ENCODE results near the gene VEPH1. TPM values are rescaled to one million over a fixed set of nuclear protein-coding genes. Genes with fewer than 3 reads are reported as not detected.

Gene VEPH1
- total RNA-seq, 2 donors from 2014 or later, result 15.0 to 30.0 TPM

DNA sequence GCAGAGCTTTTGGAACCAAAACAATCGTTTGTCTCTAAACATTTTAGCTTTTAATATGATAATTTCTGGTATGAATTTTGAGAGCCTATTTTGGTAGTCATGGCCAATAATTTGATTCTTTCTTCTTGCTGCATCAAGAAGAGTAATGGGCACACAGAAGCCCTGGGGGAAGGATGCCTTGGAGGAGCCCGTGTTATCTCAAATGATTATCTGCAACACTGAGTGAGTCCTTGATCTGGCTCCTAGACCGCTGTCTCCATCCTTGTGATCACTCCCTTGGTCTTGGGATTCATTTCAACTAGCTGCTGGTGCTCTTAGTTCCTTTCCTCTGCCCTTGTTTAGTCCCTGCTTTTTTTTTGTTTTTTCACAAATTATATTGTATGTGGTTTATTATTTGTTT lies 265.3 kb downstream of the VEPH1 start:
- no peaks in the 10 kb centered on the region for H3K4me1 ChIP-seq
- no peak for DNase-seq
- TF ChIP-seq POLR2A (IDR thresholded peaks at IDR 0.05), result no peak
- TF ChIP-seq, protein P1, sequence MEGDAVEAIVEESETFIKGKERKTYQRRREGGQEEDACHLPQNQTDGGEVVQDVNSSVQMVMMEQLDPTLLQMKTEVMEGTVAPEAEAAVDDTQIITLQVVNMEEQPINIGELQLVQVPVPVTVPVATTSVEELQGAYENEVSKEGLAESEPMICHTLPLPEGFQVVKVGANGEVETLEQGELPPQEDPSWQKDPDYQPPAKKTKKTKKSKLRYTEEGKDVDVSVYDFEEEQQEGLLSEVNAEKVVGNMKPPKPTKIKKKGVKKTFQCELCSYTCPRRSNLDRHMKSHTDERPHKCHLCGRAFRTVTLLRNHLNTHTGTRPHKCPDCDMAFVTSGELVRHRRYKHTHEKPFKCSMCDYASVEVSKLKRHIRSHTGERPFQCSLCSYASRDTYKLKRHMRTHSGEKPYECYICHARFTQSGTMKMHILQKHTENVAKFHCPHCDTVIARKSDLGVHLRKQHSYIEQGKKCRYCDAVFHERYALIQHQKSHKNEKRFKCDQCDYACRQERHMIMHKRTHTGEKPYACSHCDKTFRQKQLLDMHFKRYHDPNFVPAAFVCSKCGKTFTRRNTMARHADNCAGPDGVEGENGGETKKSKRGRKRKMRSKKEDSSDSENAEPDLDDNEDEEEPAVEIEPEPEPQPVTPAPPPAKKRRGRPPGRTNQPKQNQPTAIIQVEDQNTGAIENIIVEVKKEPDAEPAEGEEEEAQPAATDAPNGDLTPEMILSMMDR (IDR thresholded peaks at IDR 0.05), result no peak
- H3K27ac ChIP-seq, result no peak overlapping the region
- 51 to 58% methylated on average over 3 of the region's 3 CpGs for whole genome bisulfite sequencing, 2 donors
- no peaks in the 10 kb centered on the region for H3K9me3 ChIP-seq
- H3K4me3 ChIP-seq, result no peak overlapping the region
- ATAC-seq, result no peak
- no peaks in the 10 kb centered on the region for H3K27me3 ChIP-seq
- H3K36me3 ChIP-seq (replicated peaks in 1 of 2; ENCODE audit: insufficient read depth in 1 of 2, low read depth in 2 of 2), result no peaks in the 10 kb centered on the region
- intact Hi-C loops (cut with DNase I), result no loop called here

DNA sequence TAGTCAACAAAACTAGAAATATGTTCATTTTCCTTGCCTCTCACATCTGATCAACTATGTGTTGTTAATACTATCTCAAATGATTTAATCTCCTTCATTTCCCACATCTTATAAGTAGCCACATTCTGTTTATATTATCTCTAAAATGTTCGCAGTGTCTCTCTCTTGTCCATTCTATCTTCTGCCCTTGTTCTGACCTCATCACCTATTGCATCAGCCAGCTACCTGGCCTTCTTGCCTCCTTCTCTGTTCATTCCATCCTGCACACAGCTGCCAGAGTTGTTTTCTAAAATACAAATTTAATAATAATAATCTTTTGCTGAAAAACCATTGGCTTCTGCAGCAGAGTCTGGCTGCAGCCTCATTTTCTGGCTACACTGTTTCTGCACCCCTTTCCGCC lies 267.9 kb downstream of the VEPH1 start:
- ATAC-seq, result no peak
- TF ChIP-seq POLR2A (IDR thresholded peaks at IDR 0.05), result no peak
- TF ChIP-seq, protein P1 (IDR thresholded peaks at IDR 0.05), result no peak
- DNase-seq, result no peak
- no peaks in the 10 kb centered on the region for H3K9me3 ChIP-seq
- intact Hi-C loops (cut with DNase I), result no loop called here
- H3K4me3 ChIP-seq, result no peak overlapping the region
- H3K4me1 ChIP-seq, result no peaks in the 10 kb centered on the region
- no peaks in the 10 kb centered on the region for H3K36me3 ChIP-seq (replicated peaks in 1 of 2; ENCODE audit: insufficient read depth in 1 of 2, low read depth in 2 of 2)
- H3K27me3 ChIP-seq, result no peaks in the 10 kb centered on the region
- WGBS, 2 donors, result 87 to 92% methylated on average over 2 of the region's 2 CpGs
- no peak overlapping the region for H3K27ac ChIP-seq

DNA sequence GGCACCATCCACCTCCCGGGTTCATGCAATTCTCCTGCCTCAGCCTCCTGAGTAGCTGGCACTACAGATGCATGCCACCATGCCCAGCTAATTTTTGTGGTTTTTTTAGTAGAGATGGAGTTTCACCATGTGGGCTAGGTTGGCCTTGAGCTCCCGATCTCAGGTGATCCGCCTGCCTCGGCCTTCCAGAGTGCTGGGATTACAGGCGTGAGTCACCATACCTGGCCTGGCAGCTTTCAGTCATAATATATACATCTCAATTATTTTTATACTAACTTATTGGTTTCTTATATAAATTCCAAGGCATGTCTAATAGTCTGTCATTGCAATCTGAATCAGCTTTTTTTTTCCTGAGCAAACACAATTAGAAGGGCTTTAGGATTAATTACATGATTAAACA lies 269.3 kb downstream of the VEPH1 start:
- H3K4me1 ChIP-seq, result no peaks in the 10 kb centered on the region
- no peak overlapping the region for H3K4me3 ChIP-seq
- no peak for TF ChIP-seq POLR2A (IDR thresholded peaks at IDR 0.05)
- TF ChIP-seq, protein P1 (IDR thresholded peaks at IDR 0.05), result no peak
- intact Hi-C loops (cut with DNase I), result no loop called here
- 80 to 89% methylated on average over 5 of the region's 5 CpGs for WGBS, 2 donors
- no peak for DNase-seq
- H3K27ac ChIP-seq, result no peak overlapping the region
- H3K36me3 ChIP-seq (replicated peaks in 1 of 2; ENCODE audit: insufficient read depth in 1 of 2, low read depth in 2 of 2), result no peaks in the 10 kb centered on the region
- no peaks in the 10 kb centered on the region for H3K27me3 ChIP-seq
- H3K9me3 ChIP-seq, result no peaks in the 10 kb centered on the region
- ATAC-seq, result no peak

DNA sequence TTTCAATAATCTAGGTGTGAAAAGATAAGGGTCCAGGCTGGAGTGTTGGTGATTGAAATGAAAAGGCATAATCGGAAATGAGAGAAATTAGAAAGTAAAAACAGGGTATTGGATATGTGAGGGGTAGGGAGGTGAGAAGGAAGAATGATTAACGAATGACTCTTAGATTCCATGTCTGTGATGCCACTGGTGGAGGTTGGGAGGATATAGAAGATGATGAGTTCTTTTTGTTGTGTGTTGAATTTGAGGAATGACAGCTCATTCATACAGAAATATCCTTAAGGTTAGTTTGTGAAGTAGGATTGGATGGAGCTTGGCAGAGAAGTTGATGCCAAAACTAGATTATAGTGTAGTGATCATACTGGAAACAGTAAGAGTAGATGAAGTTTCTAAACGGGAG lies 271.1 kb downstream of the VEPH1 start:
- ATAC-seq (no peak), DNase-seq (no peak)
- no peaks in the 10 kb centered on the region for H3K27me3 ChIP-seq
- no peak overlapping the region for H3K4me3 ChIP-seq
- intact Hi-C loops (cut with DNase I), result no loop called here
- TF ChIP-seq, protein P1 (IDR thresholded peaks at IDR 0.05), result no peak
- no peak for TF ChIP-seq POLR2A (IDR thresholded peaks at IDR 0.05)
- H3K4me1 ChIP-seq, result no peaks in the 10 kb centered on the region
- no peaks in the 10 kb centered on the region for H3K36me3 ChIP-seq (replicated peaks in 1 of 2; ENCODE audit: insufficient read depth in 1 of 2, low read depth in 2 of 2)
- WGBS, 2 donors, result 81 to 84% methylated on average over 3 of the region's 3 CpGs
- no peaks in the 10 kb centered on the region for H3K9me3 ChIP-seq
- H3K27ac ChIP-seq, result no peak overlapping the region

DNA sequence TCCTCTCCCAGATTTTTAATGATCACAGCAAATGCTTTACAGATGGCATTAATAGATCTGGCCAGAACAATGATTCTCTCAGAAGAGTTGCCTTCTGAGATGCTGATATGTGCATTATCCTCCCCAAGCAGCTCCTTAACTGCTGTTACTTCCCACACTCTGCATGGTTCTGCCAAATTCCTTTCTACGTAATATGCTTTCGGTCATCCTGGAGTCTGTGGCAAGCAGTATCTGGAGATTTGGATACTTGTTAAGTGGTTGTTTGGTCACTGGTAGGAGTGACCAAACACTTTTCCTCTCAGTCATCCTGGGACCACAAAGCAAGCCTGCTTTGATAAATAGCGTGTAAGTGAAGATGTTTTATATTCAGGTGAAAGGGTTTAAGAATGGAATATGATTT lies 272.1 kb downstream of the VEPH1 start:
- Histone ChIP-seq H3K4me1 (no peaks in the 10 kb centered on the region), H3K36me3 (replicated peaks in 1 of 2; ENCODE audit: insufficient read depth in 1 of 2, low read depth in 2 of 2) (no peaks in the 10 kb centered on the region), H3K9me3 (no peaks in the 10 kb centered on the region), H3K4me3 (no peak overlapping the region), H3K27me3 (no peaks in the 10 kb centered on the region), H3K27ac (no peak overlapping the region)
- WGBS, 2 donors, result 75 to 96% methylated on average over 3 of the region's 3 CpGs
- TF ChIP-seq POLR2A (IDR thresholded peaks at IDR 0.05), result no peak
- TF ChIP-seq, protein P1 (IDR thresholded peaks at IDR 0.05), result no peak
- ATAC-seq (no peak), DNase-seq (no peak)
- intact Hi-C loops (cut with DNase I), result no loop called here

All from body of pancreas (tissue), 4 donors.